Glutamatergic neuron (in vitro differentiated cells): ENCODE measurements around the gene CLCA4. TPM values are rescaled to one million over a fixed set of nuclear protein-coding genes. Genes with fewer than 3 reads are reported as not detected.

ENCODE experiments used
- DNase-seq: peaks from one replicate; pipeline ENCODE4 v3.0.0; 2022
- H3K27ac Mint-ChIP-seq: one replicate; pipeline ENCODE4 v1.8.0; 2020; ENCODE audit warnings: mild to moderate bottlenecking, mixed read lengths, inconsistent platforms; ENCODE audit not compliant: unreplicated experiment
- H3K27me3 Mint-ChIP-seq: one replicate; pipeline ENCODE4 v1.8.0; 2020; ENCODE audit warnings: mild to moderate bottlenecking, moderate library complexity, mixed read lengths, inconsistent platforms; ENCODE audit not compliant: unreplicated experiment
- H3K36me3 Mint-ChIP-seq: one replicate; pipeline ENCODE4 v1.8.0; 2020; ENCODE audit warnings: mild to moderate bottlenecking, mixed read lengths, inconsistent platforms; ENCODE audit not compliant: unreplicated experiment
- H3K4me1 Mint-ChIP-seq: one replicate; pipeline ENCODE4 v1.8.0; 2020; ENCODE audit warnings: mild to moderate bottlenecking, low read depth, mixed read lengths, inconsistent platforms; ENCODE audit not compliant: unreplicated experiment
- H3K4me3 Mint-ChIP-seq: one replicate; pipeline ENCODE4 v1.8.0; 2020; ENCODE audit warnings: mild to moderate bottlenecking, mixed read lengths, inconsistent platforms; ENCODE audit not compliant: unreplicated experiment
- H3K9me3 Mint-ChIP-seq: one replicate; pipeline ENCODE4 v1.8.0; 2020; ENCODE audit warnings: mild to moderate bottlenecking, moderate library complexity, mixed read lengths, inconsistent platforms; ENCODE audit not compliant: unreplicated experiment
- total RNA-seq: library from RNA; stranded (reverse); fragmentation: NEBNext Ultra II Directional; extraction: Animal tissue kit (Norgen Biotek cat#: 25700); gene quantifications from one replicate; pipeline ENCODE4 v1.2.1, GENCODE V29; 2021; ENCODE audit not compliant: unreplicated experiment
- TF ChIP-seq, protein P1 (sequence below): fragments of 200-600 bp; sonication (generic); IDR thresholded peaks from one replicate; pipeline ENCODE4 v1.5.0; 2021; ENCODE audit not compliant: partially characterized antibody, unreplicated experiment

The CLCA4 gene
- total RNA-seq, 1 donor from 2014 or later = not detected

DNA sequence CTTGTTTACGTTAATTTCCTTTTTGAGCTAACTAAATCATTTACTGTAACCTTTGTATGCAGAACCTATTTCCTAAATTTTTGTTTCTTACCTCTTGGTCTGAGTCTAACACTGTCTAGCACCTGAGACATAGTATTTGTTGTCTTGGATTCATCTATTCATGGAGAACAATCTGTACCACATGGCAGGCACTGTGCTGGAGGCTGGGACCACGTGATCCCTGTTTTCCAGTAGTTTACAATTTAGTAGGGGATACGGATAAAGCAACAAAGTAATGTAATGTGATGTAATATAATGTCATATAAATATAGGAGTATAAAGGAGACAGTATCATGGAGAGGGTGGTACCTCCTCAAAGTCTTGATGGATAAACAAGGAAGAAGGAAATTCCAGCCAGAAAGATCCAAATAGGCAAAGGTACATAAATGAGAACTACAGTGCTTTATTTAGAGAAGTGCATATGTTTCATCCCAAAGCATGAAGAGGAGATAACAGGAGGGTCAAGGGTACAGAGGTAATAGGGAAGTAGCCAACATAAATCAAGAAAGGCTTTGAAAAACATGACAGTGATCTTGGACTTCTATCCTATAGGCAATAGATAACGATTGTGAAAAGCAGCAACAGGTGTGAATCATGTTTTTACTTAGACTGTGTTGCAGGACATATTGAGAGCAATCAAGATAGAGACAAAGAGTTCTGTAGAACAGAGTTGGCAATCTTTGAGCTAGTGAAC lies 25.9 kb upstream of the CLCA4 start:
- TF ChIP-seq, protein P1, sequence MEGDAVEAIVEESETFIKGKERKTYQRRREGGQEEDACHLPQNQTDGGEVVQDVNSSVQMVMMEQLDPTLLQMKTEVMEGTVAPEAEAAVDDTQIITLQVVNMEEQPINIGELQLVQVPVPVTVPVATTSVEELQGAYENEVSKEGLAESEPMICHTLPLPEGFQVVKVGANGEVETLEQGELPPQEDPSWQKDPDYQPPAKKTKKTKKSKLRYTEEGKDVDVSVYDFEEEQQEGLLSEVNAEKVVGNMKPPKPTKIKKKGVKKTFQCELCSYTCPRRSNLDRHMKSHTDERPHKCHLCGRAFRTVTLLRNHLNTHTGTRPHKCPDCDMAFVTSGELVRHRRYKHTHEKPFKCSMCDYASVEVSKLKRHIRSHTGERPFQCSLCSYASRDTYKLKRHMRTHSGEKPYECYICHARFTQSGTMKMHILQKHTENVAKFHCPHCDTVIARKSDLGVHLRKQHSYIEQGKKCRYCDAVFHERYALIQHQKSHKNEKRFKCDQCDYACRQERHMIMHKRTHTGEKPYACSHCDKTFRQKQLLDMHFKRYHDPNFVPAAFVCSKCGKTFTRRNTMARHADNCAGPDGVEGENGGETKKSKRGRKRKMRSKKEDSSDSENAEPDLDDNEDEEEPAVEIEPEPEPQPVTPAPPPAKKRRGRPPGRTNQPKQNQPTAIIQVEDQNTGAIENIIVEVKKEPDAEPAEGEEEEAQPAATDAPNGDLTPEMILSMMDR = no peak
- no peaks in the 10 kb centered on the region for H3K9me3 Mint-ChIP-seq
- H3K36me3 Mint-ChIP-seq = no peaks in the 10 kb centered on the region
- H3K4me1 Mint-ChIP-seq = no peaks in the 10 kb centered on the region
- H3K27me3 Mint-ChIP-seq = peaks cover 2% of the 10 kb centered on the region
- H3K27ac Mint-ChIP-seq = no peak overlapping the region
- no peak for DNase-seq
- no peak overlapping the region for H3K4me3 Mint-ChIP-seq

DNA sequence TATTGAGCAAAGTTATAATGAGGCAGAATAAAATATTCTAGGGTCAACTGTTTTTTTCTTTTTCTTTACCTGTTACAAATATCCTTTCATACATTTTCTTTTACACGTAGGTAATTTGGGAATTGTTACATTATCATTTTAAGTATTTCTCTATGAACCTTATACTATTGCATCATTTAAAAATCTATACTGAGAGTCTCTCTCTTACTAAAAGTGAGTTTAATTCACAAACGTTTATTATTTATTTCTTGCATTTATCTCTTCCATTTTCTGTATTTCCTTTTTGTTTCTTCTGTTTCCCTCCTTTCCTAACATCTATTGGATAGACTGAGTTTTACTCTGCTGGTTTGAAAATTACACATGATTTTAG lies 25.4 kb upstream of the CLCA4 start:
- Mint-ChIP-seq H3K4me3 (no peak overlapping the region), H3K27ac (no peak overlapping the region), H3K4me1 (no peaks in the 10 kb centered on the region), H3K27me3 (peaks cover 2% of the 10 kb centered on the region), H3K9me3 (no peaks in the 10 kb centered on the region), H3K36me3 (no peaks in the 10 kb centered on the region)
- TF ChIP-seq, protein P1 = no peak
- DNase-seq = no peak

GRCh38 chr1:86522240-86522639 lies 24.6 kb upstream of the CLCA4 start:
- DNase-seq = no peak
- no peaks in the 10 kb centered on the region for H3K4me1 Mint-ChIP-seq
- H3K4me3 Mint-ChIP-seq = no peak overlapping the region
- TF ChIP-seq, protein P1 = no peak
- H3K36me3 Mint-ChIP-seq = no peaks in the 10 kb centered on the region
- no peaks in the 10 kb centered on the region for H3K9me3 Mint-ChIP-seq
- no peak overlapping the region for H3K27ac Mint-ChIP-seq
- peaks cover 2% of the 10 kb centered on the region for H3K27me3 Mint-ChIP-seq

- TF ChIP-seq, protein P1 = no peak
- Mint-ChIP-seq H3K27ac (no peak overlapping the region), H3K36me3 (no peaks in the 10 kb centered on the region), H3K4me1 (no peaks in the 10 kb centered on the region), H3K9me3 (no peaks in the 10 kb centered on the region), H3K4me3 (no peak overlapping the region), H3K27me3 (peaks cover 2% of the 10 kb centered on the region)
- no peak for DNase-seq
These were observed 23.1 kb upstream of the CLCA4 start for GRCh38 chr1:86523670-86524354.

DNA sequence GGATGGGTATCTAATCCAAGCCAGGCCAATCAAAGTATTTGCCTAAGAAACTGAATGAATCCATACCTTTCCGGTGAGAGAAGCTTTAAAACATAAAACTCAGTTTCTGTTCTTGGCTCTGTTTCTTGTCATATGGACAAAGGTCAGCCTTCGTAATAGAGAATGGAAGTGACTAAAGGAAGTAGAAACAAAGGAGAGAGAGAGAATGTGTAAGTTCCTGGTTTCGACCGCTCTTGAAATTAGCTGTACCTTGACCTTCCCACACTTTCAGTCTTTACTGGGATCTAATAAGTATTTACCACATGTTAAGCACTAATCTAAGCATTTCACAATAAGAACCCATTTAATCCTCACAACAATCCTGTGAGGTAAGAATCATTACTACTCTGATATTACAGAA lies 19.6 kb upstream of the CLCA4 start:
- no peak for DNase-seq
- peaks cover 2% of the 10 kb centered on the region for H3K27me3 Mint-ChIP-seq
- H3K27ac Mint-ChIP-seq = no peak overlapping the region
- H3K36me3 Mint-ChIP-seq = no peaks in the 10 kb centered on the region
- no peaks in the 10 kb centered on the region for H3K9me3 Mint-ChIP-seq
- TF ChIP-seq, protein P1 = no peak
- no peak overlapping the region for H3K4me3 Mint-ChIP-seq
- no peaks in the 10 kb centered on the region for H3K4me1 Mint-ChIP-seq
